IgD-negative memory B cell (primary cell): ENCODE measurements around the gene MMP24OS. TPM values are rescaled to one million over a fixed set of nuclear protein-coding genes. Genes with fewer than 3 reads are reported as not detected.
"Not testable (repeated sequence)": the region's sequence is repeated elsewhere in the genome, so short reads cannot be mapped to it uniquely, and the experiment has no call there.

Source experiments
- H3K27ac Mint-ChIP-seq, 3 donors: one replicate each; pipeline ENCODE4 v1.8.0; 2020 to 2022; ENCODE audit warnings: mild to moderate bottlenecking in 3 of 3, mixed read lengths in 3 of 3, moderate library complexity in 1 of 3
- H3K27me3 Mint-ChIP-seq: one replicate; pipeline ENCODE4 v1.8.0; 2021; ENCODE audit warnings: mixed read lengths
- H3K36me3 Mint-ChIP-seq: one replicate; pipeline ENCODE4 v1.8.0; 2020; ENCODE audit warnings: mild to moderate bottlenecking, mixed read lengths
- H3K4me1 Mint-ChIP-seq, 3 donors: one replicate each; pipeline ENCODE4 v1.8.0; 2020 to 2022; ENCODE audit warnings: mixed read lengths in 3 of 3, mild to moderate bottlenecking in 1 of 3
- H3K4me3 Mint-ChIP-seq, 4 donors: one replicate each; pipeline ENCODE4 v1.8.0; 2020 to 2022; ENCODE audit warnings: mild to moderate bottlenecking in 4 of 4, mixed read lengths in 4 of 4, moderate library complexity in 3 of 4
- H3K9me3 Mint-ChIP-seq, 3 donors: one replicate each; pipeline ENCODE4 v1.8.0; 2020 to 2021; ENCODE audit warnings: mixed read lengths in 3 of 3, mild to moderate bottlenecking in 1 of 3
- polyA plus RNA-seq: library from polyadenylated mRNA; unstranded; fragments of 300-500 nt; fragmentation: Illumina TruSeq; gene quantifications from one replicate; pipeline ENCODE4 v1.2.3, GENCODE V29; 2021

The MMP24OS gene
- 14.0 TPM for polyA plus RNA-seq

DNA sequence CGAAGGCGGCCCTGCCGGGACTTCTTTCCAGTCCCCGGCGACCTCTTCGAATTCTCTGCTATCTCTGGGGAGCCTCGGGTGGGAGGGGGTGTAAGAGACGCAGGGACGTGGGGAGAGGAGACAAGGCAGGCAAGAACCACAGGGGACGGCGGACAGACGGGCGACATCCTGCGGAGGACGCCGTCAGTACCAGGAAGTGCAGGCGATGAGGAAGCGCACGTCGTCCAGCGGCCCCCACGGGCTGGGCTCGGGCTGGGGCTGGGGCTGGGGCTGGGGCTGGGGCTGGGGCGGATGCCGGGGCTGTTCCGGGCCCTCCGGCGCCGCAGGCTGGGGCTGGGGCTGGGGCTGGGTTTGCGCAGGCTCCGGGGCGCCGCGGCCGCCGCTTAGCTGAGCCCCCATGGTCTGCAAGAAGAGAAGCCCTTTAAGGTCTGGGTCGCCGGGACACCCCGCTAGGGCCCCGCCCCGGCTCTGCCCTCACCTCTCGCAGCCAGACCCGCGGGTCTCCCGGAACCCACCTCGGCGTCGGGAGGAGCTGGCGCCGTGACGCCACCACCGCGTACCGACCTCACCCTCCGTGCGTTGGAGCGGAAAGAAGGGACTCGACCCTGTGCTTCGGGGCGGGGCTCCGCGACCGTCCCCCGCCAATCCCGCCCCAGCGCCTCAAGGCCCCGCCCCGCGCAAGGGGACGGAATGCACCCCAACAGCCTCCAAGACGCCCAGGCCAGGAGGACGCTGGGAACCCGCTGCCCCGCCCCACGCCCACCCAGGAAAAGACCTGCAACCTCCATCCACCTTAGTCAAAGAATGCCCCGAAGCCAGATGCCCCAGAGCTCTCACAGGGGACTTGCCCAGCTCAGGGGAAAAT, at the start of gene MMP24OS:
Gene MMP24OS (minus strand): TSS at position 592 of the 865 bp plus-strand sequence. CDS start 193 bp downstream, at position 399.
- peaks cover 0 to 13% (median 10%) of the 10 kb centered on the region in 3 donors for H3K4me1 Mint-ChIP-seq

DNA sequence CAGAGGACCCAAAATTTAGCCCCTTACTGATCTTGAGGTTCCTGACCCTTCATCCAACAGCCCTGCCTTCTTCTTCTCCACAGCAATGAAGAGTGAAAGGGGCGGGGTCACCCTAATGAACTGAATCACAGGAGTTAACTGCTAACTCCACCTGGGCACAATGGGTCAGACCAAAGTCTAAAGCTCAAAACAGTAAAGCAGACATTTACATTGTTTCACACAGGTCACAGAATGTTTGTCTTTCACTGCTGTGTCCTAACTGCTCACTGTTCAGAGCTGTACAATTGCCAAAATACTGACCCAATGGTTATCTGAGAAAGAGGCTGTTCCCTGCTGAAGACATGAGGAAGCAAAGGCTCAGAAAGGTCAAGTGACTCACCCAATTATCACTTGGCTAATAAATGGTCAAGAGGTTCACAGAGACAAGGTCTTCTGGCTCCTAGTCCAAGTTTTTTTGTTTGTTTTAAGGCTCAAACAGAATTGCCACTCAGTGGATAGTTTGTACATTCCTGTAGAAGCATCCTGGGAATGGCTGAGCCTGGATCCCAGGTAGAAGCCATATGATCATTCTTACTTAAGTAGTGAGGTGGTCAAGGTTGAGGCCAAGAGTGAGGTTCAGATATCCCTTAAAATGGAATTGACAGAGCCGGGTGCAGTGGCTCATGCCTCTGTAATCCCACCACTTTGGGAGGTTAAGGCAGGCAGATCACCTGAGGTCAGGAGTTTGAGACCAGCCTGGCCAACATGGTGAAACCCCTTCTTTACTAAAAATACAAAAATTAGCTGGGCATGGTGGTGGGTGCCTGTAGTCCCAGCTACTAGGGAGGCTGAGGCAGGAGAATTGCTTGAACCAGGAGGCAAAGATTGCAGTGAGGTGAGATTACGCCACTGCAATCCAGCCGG, 49.4 kb upstream of the MMP24OS start:
- Mint-ChIP-seq H3K27ac (no peak overlapping the region), H3K4me1 (peaks cover 0 to 6% (median 3%) of the 10 kb centered on the region in 3 donors), H3K27me3 (no peaks in the 10 kb centered on the region), H3K36me3 (peaks cover 2% of the 10 kb centered on the region), H3K9me3 (no peaks in the 10 kb centered on the region), H3K4me3 (no peak overlapping the region)

More for the DNA sequence above, at the start of gene MMP24OS:
- Mint-ChIP-seq H3K27ac (peak within 1 kb of the TSS; percentile 96 to 100 (median 99)), H3K36me3 (peaks cover 5% of the 10 kb centered on the region), H3K9me3 (no peaks in the 10 kb centered on the region), H3K4me3 (peak within 1 kb of the TSS; percentile 93 to 99 (median 97)), H3K27me3 (no peaks in the 10 kb centered on the region)

DNA sequence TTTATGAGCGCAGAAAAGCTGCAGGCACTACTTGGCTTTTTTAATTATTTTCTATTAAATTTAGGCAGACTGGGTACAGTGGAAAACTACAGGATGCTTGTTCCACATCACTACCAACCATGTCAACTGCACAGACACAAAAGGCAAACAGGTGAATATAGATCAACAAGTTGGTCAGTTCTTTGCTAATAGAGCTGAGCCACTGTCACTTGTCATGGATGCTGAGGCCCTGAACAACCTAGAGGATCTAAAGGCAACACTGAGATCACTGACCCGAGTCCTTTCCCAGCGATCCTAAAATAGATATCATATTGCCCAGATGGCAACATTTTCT, 48.8 kb upstream of the MMP24OS start:
- Mint-ChIP-seq H3K27ac (no peak overlapping the region), H3K9me3 (no peaks in the 10 kb centered on the region), H3K27me3 (no peaks in the 10 kb centered on the region), H3K4me3 (no peak overlapping the region), H3K36me3 (peaks cover 3% of the 10 kb centered on the region), H3K4me1 (peaks cover 0 to 6% (median 3%) of the 10 kb centered on the region in 3 donors)

DNA sequence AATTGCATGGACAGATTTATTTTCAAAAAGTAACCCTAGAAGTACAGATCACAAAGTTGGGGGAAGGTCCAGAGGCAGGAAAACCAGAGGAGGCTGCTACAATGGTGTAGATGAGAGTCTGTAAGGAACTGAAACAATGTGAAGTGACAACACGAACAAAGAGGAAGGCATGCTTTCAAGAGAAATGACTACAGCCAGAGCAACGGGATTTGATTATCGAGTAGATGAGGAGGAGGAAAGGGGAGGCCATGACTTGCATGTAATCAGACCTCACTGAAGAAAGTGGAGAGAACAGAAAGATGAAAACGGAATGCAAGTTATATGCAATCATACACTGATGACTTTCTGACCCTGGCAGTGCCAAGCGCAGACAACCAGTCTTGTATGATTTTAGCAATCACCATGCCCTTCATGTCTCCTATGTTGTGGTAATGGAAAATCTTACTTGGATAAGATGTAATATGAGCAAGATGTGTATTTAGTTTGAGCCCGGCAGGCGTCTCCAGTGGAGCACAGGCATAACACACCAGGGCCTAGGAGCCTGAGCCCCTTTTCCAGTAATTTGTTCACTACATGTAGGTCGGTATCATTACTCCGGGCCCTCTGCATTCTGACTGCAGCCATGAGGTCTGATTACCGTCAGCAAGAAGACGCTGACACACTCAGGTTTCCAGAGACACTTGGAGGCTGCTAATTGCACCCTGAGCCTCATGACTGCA, 48.3 kb upstream of the MMP24OS start:
- Mint-ChIP-seq H3K9me3 (no peaks in the 10 kb centered on the region), H3K27ac (no peak overlapping the region), H3K36me3 (peaks cover 3% of the 10 kb centered on the region), H3K4me1 (peaks cover 0 to 6% (median 3%) of the 10 kb centered on the region in 3 donors), H3K4me3 (no peak overlapping the region), H3K27me3 (no peaks in the 10 kb centered on the region)

DNA sequence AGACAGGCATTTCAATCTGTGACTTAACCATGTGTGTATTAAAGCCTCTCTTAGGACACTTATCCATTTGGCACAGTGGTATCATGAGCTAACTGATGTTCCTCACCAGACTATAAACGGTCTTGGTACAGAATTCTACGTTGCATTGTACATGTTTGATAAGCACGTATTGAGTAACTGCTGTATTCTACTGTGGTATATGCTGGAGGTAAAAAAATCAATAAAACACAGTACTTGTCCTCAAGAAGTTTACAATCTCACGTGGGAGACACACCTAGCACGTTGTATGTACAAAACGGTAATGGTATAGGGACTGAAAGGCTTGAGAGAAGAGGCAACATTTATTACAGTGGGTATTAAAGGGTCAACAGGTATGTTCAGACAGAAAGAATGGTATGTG, 47.5 kb upstream of the MMP24OS start:
- Mint-ChIP-seq H3K4me1 (peaks cover 0 to 6% (median 3%) of the 10 kb centered on the region in 3 donors), H3K4me3 (no peak overlapping the region), H3K36me3 (peaks cover 3% of the 10 kb centered on the region), H3K27me3 (no peaks in the 10 kb centered on the region), H3K9me3 (no peaks in the 10 kb centered on the region), H3K27ac (no peak overlapping the region)

DNA sequence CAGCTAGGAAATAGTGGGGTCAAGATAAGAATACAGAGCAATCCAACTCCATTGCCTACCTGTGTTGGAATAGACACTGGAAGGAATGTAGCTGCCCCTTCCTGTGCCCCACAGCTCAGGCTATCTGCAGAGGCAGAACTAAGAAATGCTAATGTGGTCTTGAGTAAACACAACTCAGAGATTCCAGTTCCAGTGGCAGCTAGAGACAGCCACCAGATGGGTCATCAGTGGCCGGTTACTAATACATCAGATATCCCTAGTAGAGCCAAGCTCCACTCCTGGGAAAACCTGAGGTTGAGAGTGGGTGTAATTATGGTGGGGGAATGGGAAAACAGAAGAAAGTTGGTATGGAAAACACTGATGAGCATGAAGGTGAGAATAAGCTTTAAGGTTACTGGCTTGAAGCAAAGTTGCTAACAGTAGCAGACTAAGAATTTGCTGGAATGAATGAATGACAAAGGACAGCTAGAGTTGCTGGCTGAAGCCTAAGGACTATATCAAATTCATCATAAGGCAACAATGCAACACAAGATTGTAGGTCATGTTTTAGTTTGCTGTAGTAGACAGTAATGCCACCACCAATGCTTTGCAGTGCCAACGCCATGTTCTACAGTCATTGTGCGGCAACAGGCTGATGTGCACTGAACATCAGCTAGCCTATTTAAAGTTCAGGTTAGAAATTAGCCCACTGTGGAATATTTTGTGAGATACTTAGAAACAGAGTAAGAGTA, 42.6 kb upstream of the MMP24OS start:
- H3K4me3 Mint-ChIP-seq, result no peak overlapping the region
- no peak overlapping the region for H3K27ac Mint-ChIP-seq
- no peaks in the 10 kb centered on the region for H3K9me3 Mint-ChIP-seq
- peaks cover 1% of the 10 kb centered on the region for H3K36me3 Mint-ChIP-seq
- H3K27me3 Mint-ChIP-seq, result no peaks in the 10 kb centered on the region
- peaks cover 0 to 2% (median 0%) of the 10 kb centered on the region in 3 donors for H3K4me1 Mint-ChIP-seq

DNA sequence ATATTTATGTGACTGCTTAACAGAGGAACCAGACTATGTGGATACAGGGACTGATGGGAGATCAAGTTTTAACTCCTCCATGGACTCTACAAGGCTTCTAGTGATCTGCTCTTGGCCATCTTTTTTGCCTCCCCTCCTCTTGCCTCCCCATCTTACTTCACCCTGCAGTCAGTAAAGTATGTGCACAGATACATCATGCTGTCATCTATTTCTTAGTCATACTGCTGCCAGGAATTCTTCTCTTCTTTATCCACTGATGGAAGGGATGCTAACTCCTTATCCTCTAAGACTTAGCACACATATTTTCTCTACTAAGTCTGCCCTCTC, 41.9 kb upstream of the MMP24OS start:
- Mint-ChIP-seq H3K36me3 (peaks cover 1% of the 10 kb centered on the region), H3K4me1 (peaks cover 0 to 2% (median 2%) of the 10 kb centered on the region in 3 donors), H3K27me3 (no peaks in the 10 kb centered on the region), H3K9me3 (no peaks in the 10 kb centered on the region), H3K27ac (no peak overlapping the region), H3K4me3 (no peak overlapping the region)

DNA sequence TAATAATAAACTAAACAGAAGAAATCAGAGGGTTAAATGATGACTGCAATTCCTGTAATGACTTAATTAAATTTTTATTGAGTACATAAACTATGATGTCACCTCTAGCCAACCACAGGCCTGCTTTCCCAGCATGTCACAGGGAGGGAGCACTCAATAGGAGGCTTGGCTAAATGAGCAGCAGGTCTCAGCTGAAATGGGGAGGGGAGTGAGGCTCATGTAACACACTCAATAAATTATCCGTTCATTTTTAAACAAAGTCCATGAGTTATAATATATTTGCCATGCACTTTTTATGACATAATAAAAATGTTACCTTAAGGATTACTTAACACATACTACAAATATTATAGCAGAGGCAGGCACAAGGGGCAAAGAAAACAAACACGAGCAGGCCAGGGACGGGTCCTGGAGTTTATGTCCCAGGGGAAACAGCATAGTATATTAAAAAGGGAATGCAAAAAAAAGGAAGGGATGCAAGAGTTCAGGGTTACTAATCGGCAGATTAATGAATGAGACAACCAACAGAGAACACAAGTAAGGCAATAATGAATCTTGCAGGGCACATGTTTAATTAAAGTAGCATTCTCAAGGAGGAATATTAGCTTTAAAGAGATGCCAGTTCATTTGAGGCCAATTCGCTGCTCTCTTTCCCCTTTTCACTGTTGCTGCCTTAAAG, 41.4 kb upstream of the MMP24OS start:
- peaks cover 1% of the 10 kb centered on the region for H3K36me3 Mint-ChIP-seq
- peak overlapping the region in 1 of 3 donors; percentile 25 for H3K27ac Mint-ChIP-seq
- no peaks in the 10 kb centered on the region for H3K9me3 Mint-ChIP-seq
- no peaks in the 10 kb centered on the region for H3K27me3 Mint-ChIP-seq
- no peak overlapping the region for H3K4me3 Mint-ChIP-seq
- peaks cover 0 to 2% (median 2%) of the 10 kb centered on the region in 3 donors for H3K4me1 Mint-ChIP-seq

DNA sequence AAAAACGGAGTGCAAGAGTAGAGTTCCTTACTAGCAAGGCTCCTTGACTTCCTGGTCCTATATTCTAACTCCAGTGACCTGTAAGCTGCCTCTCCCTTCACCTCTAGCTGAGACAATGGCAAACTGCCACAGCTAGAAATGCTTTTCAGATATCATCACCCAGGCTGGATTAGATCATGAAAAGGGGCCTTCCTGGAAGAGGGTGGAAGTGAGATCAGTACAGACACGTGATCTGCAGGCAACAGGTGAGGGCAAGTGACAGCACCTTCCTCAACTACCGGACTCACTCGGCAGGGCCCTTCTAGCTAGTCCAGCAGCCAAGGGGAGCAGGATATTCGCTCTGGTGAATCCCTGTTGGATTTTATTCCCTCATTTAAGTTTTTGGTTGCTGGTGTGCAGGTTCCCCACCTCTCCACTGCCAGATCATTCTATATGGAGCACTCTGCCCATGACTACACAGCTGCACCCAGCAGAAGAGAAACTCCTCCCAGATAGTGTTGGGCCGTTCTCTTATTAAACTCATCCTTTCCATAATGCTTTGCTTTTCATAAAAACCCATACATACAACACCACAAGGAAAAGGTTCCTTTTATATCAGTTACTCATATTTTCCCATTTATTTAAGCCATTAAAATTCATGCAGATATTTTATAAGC, 40.7 kb upstream of the MMP24OS start:
- Mint-ChIP-seq H3K36me3 (peaks cover 1% of the 10 kb centered on the region), H3K27ac (no peak overlapping the region), H3K4me1 (peaks cover 0 to 2% (median 2%) of the 10 kb centered on the region in 3 donors), H3K27me3 (no peaks in the 10 kb centered on the region), H3K9me3 (no peaks in the 10 kb centered on the region), H3K4me3 (peak overlapping the region in 1 of 4 donors; percentile 33)

DNA sequence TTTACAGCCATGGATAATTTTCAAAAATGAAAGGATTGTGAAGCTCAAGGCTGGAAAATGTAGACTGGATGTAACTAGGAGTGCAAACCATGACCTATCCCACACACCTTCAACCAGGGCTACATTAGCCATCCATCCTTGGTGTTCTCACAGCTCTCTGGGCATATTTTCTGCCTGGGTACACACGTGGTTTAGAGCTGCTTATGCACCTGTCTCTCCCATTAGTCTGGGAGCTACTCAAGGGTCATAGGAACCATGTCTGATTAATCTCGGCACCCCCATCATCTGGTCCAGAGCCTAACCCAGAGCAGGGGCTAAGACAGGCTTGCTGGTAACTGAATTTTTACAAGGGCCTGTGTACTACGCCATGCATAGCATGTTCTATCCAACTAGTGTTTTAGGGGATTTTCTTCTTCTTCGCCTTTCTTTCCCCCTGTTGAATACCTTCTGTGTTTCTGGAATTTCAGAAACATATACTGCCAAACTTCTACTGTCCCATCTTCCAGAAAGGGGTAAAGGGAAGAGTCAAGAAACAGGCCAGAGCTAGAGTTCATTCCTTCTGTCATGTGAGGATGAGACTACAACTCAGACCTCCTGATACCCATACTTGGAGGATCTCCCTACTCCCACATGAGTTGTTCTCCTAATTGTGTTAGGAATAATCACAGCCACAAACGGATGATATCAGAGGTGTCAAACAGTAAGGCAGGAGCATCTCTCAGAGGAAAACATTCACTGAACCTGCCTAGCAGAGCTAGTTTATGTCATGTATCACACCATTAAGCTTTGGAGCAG, 39.7 kb upstream of the MMP24OS start:
- peaks cover 1% of the 10 kb centered on the region for H3K36me3 Mint-ChIP-seq
- H3K27me3 Mint-ChIP-seq, result no peaks in the 10 kb centered on the region
- peaks cover 0 to 2% (median 2%) of the 10 kb centered on the region in 3 donors for H3K4me1 Mint-ChIP-seq
- peak overlapping the region in 1 of 3 donors; percentile 33 for H3K27ac Mint-ChIP-seq
- H3K9me3 Mint-ChIP-seq, result no peaks in the 10 kb centered on the region
- H3K4me3 Mint-ChIP-seq, result no peak overlapping the region

DNA sequence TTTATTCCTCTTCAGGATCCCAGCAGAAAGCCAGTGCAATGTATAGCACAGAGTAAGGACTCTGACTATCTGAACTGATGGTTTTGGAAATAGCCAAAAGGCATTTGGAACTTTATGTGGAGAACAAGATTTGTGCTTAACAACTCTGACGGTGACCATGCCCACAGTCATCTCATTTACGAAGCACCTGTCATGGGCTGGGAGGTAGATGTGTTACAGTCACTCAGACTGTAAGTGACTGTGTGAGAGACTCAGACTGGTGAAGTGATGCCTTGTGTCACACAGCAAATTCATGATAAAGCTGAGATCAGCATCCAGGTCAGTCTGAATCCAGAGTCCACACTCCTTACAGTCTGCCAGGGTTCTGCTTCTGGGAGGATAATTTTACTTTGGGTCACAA, 38.2 kb upstream of the MMP24OS start:
- Mint-ChIP-seq H3K4me3 (no peak overlapping the region), H3K27me3 (no peaks in the 10 kb centered on the region), H3K27ac (no peak overlapping the region)

DNA sequence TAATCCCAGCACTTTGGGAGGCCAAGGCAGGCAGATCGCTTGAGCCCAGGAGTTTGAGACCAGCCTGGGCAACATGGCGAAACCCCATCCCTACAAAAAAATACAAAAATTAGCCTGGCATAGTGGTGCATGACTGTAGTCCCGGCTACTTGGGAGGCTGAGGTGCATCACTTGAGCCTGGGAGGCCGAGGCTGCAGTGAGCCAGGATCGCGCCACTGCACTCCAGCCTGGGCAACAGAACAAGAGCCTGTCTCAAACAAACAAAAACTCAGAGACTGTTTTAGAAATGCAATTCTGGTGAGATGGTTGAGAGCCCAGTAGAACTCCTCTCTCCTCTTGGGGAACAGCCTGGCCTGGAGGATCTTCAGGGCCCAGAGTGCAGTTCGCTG, 37.7 kb upstream of the MMP24OS start:
- not testable (repeated sequence) for H3K4me3 Mint-ChIP-seq, H3K27me3 Mint-ChIP-seq, H3K4me1 Mint-ChIP-seq, H3K27ac Mint-ChIP-seq, H3K36me3 Mint-ChIP-seq, H3K9me3 Mint-ChIP-seq

More for the DNA sequence above, 38.2 kb upstream of the MMP24OS start:
- H3K9me3 Mint-ChIP-seq, result no peaks in the 10 kb centered on the region
- peaks cover 0 to 2% (median 2%) of the 10 kb centered on the region in 3 donors for H3K4me1 Mint-ChIP-seq
- H3K36me3 Mint-ChIP-seq, result no peaks in the 10 kb centered on the region
